KOPT-K1 (cell line): Measurements from ENCODE around the gene ARMH3.
"Not testable (repeated sequence)": the region's sequence is repeated elsewhere in the genome, so short reads cannot be mapped to it uniquely, and the experiment has no call there.

Source experiments
- H3K27ac ChIP-seq: fragments of 200-600 bp; sonication (generic); 2 replicates; pipeline ENCODE4 v1.5.1; 2016; ENCODE audit warnings: antibody characterized with exemption, mild to moderate bottlenecking, low read depth, low read length; ENCODE audit not compliant: poor library complexity, severe bottlenecking
- H3K36me3 ChIP-seq: fragments of 200-600 bp; sonication (generic); 2 replicates; pipeline ENCODE4 v1.5.1; 2017; ENCODE audit warnings: antibody characterized with exemption, mild to moderate bottlenecking, low read length, moderate library complexity; ENCODE audit not compliant: insufficient read depth
- H3K9me3 ChIP-seq: fragments of 200-600 bp; sonication (generic); 2 replicates; pipeline ENCODE4 v1.5.1; 2017; ENCODE audit warnings: antibody characterized with exemption, low read length, mild to moderate bottlenecking; ENCODE audit not compliant: insufficient read depth, poor library complexity, severe bottlenecking

Gene ARMH3

GRCh38 chr10:102017295-102017694 lies 38.7 kb downstream of the ARMH3 start:
- Histone ChIP-seq H3K9me3 (peaks cover 6% of the 10 kb centered on the region), H3K36me3 (peaks cover 56% of the 10 kb centered on the region), H3K27ac (no peak overlapping the region)

GRCh38 chr10:102016416-102016815 lies 39.6 kb downstream of the ARMH3 start:
- Histone ChIP-seq H3K27ac (no peak overlapping the region), H3K36me3 (peaks cover 60% of the 10 kb centered on the region), H3K9me3 (peaks cover 6% of the 10 kb centered on the region)

- no peaks in the 10 kb centered on the region for H3K9me3 ChIP-seq
- H3K27ac ChIP-seq: no peak overlapping the region
- H3K36me3 ChIP-seq: peaks cover 63% of the 10 kb centered on the region
Observed at GRCh38 chr10:102010961-102011360, 45.0 kb downstream of the ARMH3 start.

- Histone ChIP-seq H3K27ac (no peak overlapping the region), H3K9me3 (no peaks in the 10 kb centered on the region), H3K36me3 (peaks cover 68% of the 10 kb centered on the region)
Observed at GRCh38 chr10:102009801-102010425, 46.1 kb downstream of the ARMH3 start.

- Histone ChIP-seq H3K9me3 (no peaks in the 10 kb centered on the region), H3K27ac (no peak overlapping the region), H3K36me3 (peaks cover 73% of the 10 kb centered on the region)
Observed at GRCh38 chr10:102007796-102008195, 48.2 kb downstream of the ARMH3 start.

- peaks cover 71% of the 10 kb centered on the region for H3K36me3 ChIP-seq
- H3K9me3 ChIP-seq, H3K27ac ChIP-seq: not testable (repeated sequence)
Observed at GRCh38 chr10:102007031-102007430, 48.9 kb downstream of the ARMH3 start.

- H3K27ac ChIP-seq: no peak overlapping the region
- no peaks in the 10 kb centered on the region for H3K9me3 ChIP-seq
- H3K36me3 ChIP-seq: peaks cover 77% of the 10 kb centered on the region
Observed at GRCh38 chr10:102004376-102004775, 51.6 kb downstream of the ARMH3 start.

- peaks cover 74% of the 10 kb centered on the region for H3K36me3 ChIP-seq
- H3K27ac ChIP-seq: no peak overlapping the region
- no peaks in the 10 kb centered on the region for H3K9me3 ChIP-seq
Observed at GRCh38 chr10:102003541-102003940, 52.4 kb downstream of the ARMH3 start.

- Histone ChIP-seq H3K9me3 (no peaks in the 10 kb centered on the region), H3K36me3 (peaks cover 75% of the 10 kb centered on the region), H3K27ac (no peak overlapping the region)
Observed at GRCh38 chr10:102001435-102002068, 54.4 kb downstream of the ARMH3 start.

- Histone ChIP-seq H3K27ac (no peak overlapping the region), H3K9me3 (no peaks in the 10 kb centered on the region), H3K36me3 (peaks cover 74% of the 10 kb centered on the region)
Observed at GRCh38 chr10:101997803-101998202, 58.2 kb downstream of the ARMH3 start.

GRCh38 chr10:101995451-101996063 lies 60.4 kb downstream of the ARMH3 start:
- no peak overlapping the region for H3K27ac ChIP-seq
- H3K9me3 ChIP-seq: no peaks in the 10 kb centered on the region
- H3K36me3 ChIP-seq: peaks cover 77% of the 10 kb centered on the region

GRCh38 chr10:101993651-101994200 lies 62.2 kb downstream of the ARMH3 start:
- Histone ChIP-seq H3K36me3 (peaks cover 83% of the 10 kb centered on the region), H3K27ac (no peak overlapping the region), H3K9me3 (no peaks in the 10 kb centered on the region)

- Histone ChIP-seq H3K9me3 (no peaks in the 10 kb centered on the region), H3K36me3 (peaks cover 83% of the 10 kb centered on the region), H3K27ac (no peak overlapping the region)
Observed at GRCh38 chr10:101993221-101993620, 62.8 kb downstream of the ARMH3 start.

- peaks cover 82% of the 10 kb centered on the region for H3K36me3 ChIP-seq
- no peaks in the 10 kb centered on the region for H3K9me3 ChIP-seq
- no peak overlapping the region for H3K27ac ChIP-seq
Observed at GRCh38 chr10:101987136-101987535, 68.8 kb downstream of the ARMH3 start.

GRCh38 chr10:101986624-101986971 lies 69.4 kb downstream of the ARMH3 start:
- no peaks in the 10 kb centered on the region for H3K9me3 ChIP-seq

More at GRCh38 chr10:101986624-101986971, 69.4 kb downstream of the ARMH3 start:
- Histone ChIP-seq H3K27ac (no peak overlapping the region), H3K36me3 (peaks cover 77% of the 10 kb centered on the region)
